ENCODE measurements around the gene CD8B2.

Gene CD8B2

GRCh38 chr2:106537047-106537446, 49.9 kb downstream of the CD8B2 start (continued):
- TF ChIP-seq ZNF561 (tag by site-specific recombination; IDR thresholded peaks at IDR 0.05; ENCODE audit: borderline replicate concordance) (no peak), ZNF548 (tag by site-specific recombination; IDR thresholded peaks at IDR 0.05) (no peak), ZNF776 (tag by site-specific recombination; IDR thresholded peaks at IDR 0.05; ENCODE audit: borderline replicate concordance) (no peak), SETDB1 (IDR thresholded peaks at IDR 0.05; ENCODE audit: insufficient read length, low read length) (no peak), ZBTB48 (tag by site-specific recombination; IDR thresholded peaks at IDR 0.05) (no peak), ZNF660 (tag by site-specific recombination; IDR thresholded peaks at IDR 0.05) (no peak), ZNF274 (IDR thresholded peaks at IDR 0.05; ENCODE audit: low read length) (no peak), ZNF274 (tag by site-specific recombination; IDR thresholded peaks at IDR 0.05; ENCODE audit: borderline replicate concordance) (no peak), ZNF112 (tag by site-specific recombination; IDR thresholded peaks at IDR 0.05) (no peak), ZNF768 (tag by site-specific recombination; IDR thresholded peaks at IDR 0.05) (no peak), ZNF433 (tag by site-specific recombination; IDR thresholded peaks at IDR 0.05; ENCODE audit: low read depth) (no peak)

- H3K9me3 ChIP-seq (ENCODE audit: control insufficient read depth, insufficient read depth, low read depth, low read length), result no peaks in the 10 kb centered on the region
- no peak overlapping the region for H3K4me3 ChIP-seq (ENCODE audit: low read depth, low read length)
- ChIA-PET POLR2A (no interaction called here), CTCF (interaction anchor here (0.9 to 1.2 kb wide), 3 partner anchors 9 to 345 kb away, joined by 3 to 4 read pairs (median 3); no protein-coding TSS in a partner anchor)
- TF ChIP-seq ZNF184 (tag by site-specific recombination; IDR thresholded peaks at IDR 0.05) (no peak), FEZF1 (tag by site-specific recombination; IDR thresholded peaks at IDR 0.05) (no peak), HOXA7 (CRISPR knock-in tag; IDR thresholded peaks at IDR 0.05; ENCODE audit: borderline replicate concordance) (no peak)
- H3K4me1 ChIP-seq (ENCODE audit: control insufficient read depth, insufficient read depth, low read length), result no peaks in the 10 kb centered on the region
- no peaks in the 10 kb centered on the region for H3K36me3 ChIP-seq (ENCODE audit: control insufficient read depth in 2 of 2, insufficient read depth in 1 of 2, low read length in 2 of 2)
- H3K27ac ChIP-seq (ENCODE audit: extremely low read depth, low read depth, low read length), result no peak overlapping the region
These were observed 50.6 kb downstream of the CD8B2 start for GRCh38 chr2:106537791-106538191.

DNA sequence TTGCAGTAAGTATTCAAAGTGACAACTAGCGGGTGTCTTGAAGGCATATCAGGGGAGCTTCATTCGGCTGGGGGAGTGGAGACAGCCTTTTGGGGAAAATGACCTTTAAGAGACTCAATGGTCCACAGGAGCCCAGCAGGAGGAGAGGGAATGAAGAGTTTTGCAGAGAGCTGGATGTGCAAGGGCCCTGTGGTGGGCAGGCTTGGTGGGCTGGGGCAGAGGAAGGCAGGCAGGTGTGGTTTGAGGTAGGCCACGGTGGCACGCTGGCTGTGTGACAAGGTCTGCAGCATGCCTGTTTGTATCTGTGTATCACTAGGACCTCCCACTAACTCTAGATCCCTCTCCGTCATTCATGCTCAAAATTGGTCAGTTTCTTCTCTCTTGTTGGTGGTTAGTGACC, 53.7 kb downstream of the CD8B2 start:
- ChIA-PET POLR2A (no interaction called here), CTCF (interaction anchor here (0.6 kb wide), 1 partner anchor 411 kb away, joined by 3 read pairs; no protein-coding TSS in a partner anchor)
- no peaks in the 10 kb centered on the region for H3K36me3 ChIP-seq (ENCODE audit: control insufficient read depth in 2 of 2, insufficient read depth in 1 of 2, low read length in 2 of 2)
- no peak overlapping the region for H3K4me3 ChIP-seq (ENCODE audit: low read depth, low read length)
- TF ChIP-seq ZNF623 (tag by site-specific recombination; IDR thresholded peaks at IDR 0.05), result 0 out of 2 replicates have a peak, but pooled peaks have one; percentile 20
- TF ChIP-seq ZNF157 (tag by site-specific recombination; IDR thresholded peaks at IDR 0.05), result no peak
- no peak for TF ChIP-seq ZNF391 (tag by site-specific recombination; IDR thresholded peaks at IDR 0.05; ENCODE audit: borderline replicate concordance, low read depth)
- no peaks in the 10 kb centered on the region for H3K4me1 ChIP-seq (ENCODE audit: control insufficient read depth, insufficient read depth, low read length)
- no peaks in the 10 kb centered on the region for H3K9me3 ChIP-seq (ENCODE audit: control insufficient read depth, insufficient read depth, low read depth, low read length)
- H3K27ac ChIP-seq (ENCODE audit: extremely low read depth, low read depth, low read length), result no peak overlapping the region

- H3K36me3 ChIP-seq (ENCODE audit: control insufficient read depth in 2 of 2, insufficient read depth in 1 of 2, low read length in 2 of 2), result no peaks in the 10 kb centered on the region
- no peak overlapping the region for H3K4me3 ChIP-seq (ENCODE audit: low read depth, low read length)
- POLR2A ChIA-PET, result no interaction called here
- no peaks in the 10 kb centered on the region for H3K4me1 ChIP-seq (ENCODE audit: control insufficient read depth, insufficient read depth, low read length)
- no peaks in the 10 kb centered on the region for H3K9me3 ChIP-seq (ENCODE audit: control insufficient read depth, insufficient read depth, low read depth, low read length)
- H3K27ac ChIP-seq (ENCODE audit: extremely low read depth, low read depth, low read length), result no peak overlapping the region
- TF ChIP-seq SP2 (tag by site-specific recombination; IDR thresholded peaks at IDR 0.05) (no peak), ZNF626 (tag by site-specific recombination; IDR thresholded peaks at IDR 0.05) (no peak), ZNF692 (tag by site-specific recombination; IDR thresholded peaks at IDR 0.05) (no peak), ZNF211 (tag by site-specific recombination; IDR thresholded peaks at IDR 0.05; ENCODE audit: low read depth) (no peak), ZNF521 (tag by site-specific recombination; IDR thresholded peaks at IDR 0.05) (no peak), ZIC2 (tag by site-specific recombination; IDR thresholded peaks at IDR 0.05) (no peak), SETDB1 (IDR thresholded peaks at IDR 0.05; ENCODE audit: insufficient read length, low read length) (no peak), ZNF350 (tag by site-specific recombination; IDR thresholded peaks at IDR 0.05) (no peak), ZNF37A (tag by site-specific recombination; IDR thresholded peaks at IDR 0.05) (no peak), ZNF660 (tag by site-specific recombination; IDR thresholded peaks at IDR 0.05) (no peak), GLIS1 (tag by site-specific recombination; IDR thresholded peaks at IDR 0.05) (no peak), ZNF585B (tag by site-specific recombination; IDR thresholded peaks at IDR 0.05) (no peak), SCRT2 (tag by site-specific recombination; IDR thresholded peaks at IDR 0.05) (no peak), GLIS2 (tag by site-specific recombination; IDR thresholded peaks at IDR 0.05) (no peak)
- TF ChIP-seq, protein P1, sequence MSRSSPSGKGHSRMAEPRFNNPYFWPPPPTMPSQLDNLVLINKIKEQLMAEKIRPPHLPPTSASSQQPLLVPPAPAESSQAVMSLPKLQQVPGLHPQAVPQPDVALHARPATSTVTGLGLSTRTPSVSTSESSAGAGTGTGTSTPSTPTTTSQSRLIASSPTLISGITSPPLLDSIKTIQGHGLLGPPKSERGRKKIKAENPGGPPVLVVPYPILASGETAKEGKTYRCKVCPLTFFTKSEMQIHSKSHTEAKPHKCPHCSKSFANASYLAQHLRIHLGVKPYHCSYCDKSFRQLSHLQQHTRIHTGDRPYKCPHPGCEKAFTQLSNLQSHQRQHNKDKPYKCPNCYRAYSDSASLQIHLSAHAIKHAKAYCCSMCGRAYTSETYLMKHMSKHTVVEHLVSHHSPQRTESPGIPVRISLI (tag by site-specific recombination; IDR thresholded peaks at IDR 0.05), result no peak
- CTCF ChIA-PET, result interaction anchor here (0.6 kb wide), 1 partner anchor 412 kb away, joined by 3 read pairs; no protein-coding TSS in a partner anchor
These were observed 54.2 kb downstream of the CD8B2 start for GRCh38 chr2:106541333-106541732.
